Measurements from ENCODE around the gene DNAJC15. TPM values are rescaled to one million over a fixed set of nuclear protein-coding genes. Genes with fewer than 3 reads are reported as not detected.

DNAJC15 gene
- 15.7 and 21.8 TPM in 2 replicates for total RNA-seq

DNA sequence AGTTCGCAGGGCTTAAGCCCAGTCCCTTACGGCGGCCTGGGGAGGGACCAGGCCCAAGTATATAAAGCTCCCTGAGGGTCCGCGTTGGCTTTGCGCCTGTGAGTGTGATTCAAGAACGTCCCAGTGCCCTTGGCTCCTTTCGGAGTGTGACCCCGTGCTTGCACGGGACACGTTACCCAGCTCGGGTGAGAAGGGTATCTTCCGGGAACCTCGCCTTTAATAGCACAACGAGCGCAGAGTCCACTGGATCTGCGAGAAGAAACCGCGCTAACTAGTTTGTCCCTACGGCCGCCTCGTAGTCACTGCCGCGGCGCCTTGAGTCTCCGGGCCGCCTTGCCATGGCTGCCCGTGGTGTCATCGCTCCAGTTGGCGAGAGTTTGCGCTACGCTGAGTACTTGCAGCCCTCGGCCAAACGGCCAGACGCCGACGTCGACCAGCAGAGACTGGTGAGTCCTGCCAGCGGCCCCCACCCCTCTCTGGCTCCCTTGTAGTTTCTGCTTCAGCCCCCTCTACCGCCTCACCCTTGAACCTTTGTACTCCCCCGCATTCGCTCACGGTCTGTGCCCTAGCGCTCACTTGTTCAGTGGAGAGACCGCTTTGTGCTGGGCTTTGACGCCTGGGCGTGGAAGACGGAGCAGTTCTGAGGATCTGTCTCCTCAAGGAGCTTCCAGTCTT is at the start of gene DNAJC15:
DNAJC15 (plus strand) TSS at position 298 of the 675 bp plus-strand sequence; CDS start at position 339, 41 bp downstream.

DNA sequence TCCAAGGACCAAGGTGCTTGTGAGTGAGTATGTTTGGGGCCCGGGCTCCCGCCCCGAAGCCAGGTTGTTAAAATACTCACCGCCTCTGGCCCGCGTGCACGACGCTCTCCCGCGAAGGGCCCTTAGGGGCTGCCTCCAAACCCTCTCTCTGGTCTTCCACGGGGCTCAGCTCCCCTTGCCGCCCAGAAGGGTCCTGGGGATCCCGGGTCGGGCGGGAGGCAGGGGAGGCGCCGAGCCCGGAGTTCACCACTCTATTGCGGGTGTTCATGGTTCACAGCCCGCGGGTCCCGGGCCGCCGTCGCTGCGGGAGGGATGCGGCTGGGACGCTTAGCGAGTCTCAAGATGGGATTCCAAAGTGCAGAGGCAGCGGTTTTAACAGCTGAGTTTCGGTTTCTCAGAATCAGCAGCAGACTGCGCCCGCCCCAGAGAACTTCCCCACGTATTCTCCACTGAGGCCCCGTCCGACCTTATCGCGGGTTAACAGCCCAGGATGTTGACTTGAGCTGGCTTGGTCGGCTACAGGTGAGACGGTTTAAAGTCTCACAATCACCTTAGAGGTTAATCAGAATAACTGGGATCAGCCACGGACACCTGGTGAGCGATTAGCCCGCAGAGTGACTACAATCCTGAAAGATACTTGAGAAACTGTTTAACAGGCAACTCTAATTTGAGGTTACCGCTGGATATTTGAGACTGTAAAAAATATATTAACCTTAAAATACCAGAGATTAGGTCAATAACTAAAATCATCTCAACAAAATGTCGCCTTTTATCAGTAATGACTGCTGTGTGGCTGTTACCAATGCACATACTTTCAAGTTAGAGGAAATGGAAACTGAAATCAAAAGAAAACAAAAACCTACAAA is 31.3 kb upstream of the DNAJC15 start, which contains the start of gene EPSTI1:
EPSTI1 (minus strand) TSS at position 344 of the 866 bp plus-strand sequence; CDS start at position 268, 76 bp downstream.

Other genes starting within 250 kb of the DNAJC15 start
- gene FAM216B, start 242.0 kb upstream of the DNAJC15 start, total RNA-seq: not detected in 2 replicates
- 0.50 and 2.3 TPM in 2 replicates for gene EPSTI1, start 31.3 kb upstream of the DNAJC15 start, total RNA-seq